ENCODE results near the gene INCENP.

INCENP gene

DNA sequence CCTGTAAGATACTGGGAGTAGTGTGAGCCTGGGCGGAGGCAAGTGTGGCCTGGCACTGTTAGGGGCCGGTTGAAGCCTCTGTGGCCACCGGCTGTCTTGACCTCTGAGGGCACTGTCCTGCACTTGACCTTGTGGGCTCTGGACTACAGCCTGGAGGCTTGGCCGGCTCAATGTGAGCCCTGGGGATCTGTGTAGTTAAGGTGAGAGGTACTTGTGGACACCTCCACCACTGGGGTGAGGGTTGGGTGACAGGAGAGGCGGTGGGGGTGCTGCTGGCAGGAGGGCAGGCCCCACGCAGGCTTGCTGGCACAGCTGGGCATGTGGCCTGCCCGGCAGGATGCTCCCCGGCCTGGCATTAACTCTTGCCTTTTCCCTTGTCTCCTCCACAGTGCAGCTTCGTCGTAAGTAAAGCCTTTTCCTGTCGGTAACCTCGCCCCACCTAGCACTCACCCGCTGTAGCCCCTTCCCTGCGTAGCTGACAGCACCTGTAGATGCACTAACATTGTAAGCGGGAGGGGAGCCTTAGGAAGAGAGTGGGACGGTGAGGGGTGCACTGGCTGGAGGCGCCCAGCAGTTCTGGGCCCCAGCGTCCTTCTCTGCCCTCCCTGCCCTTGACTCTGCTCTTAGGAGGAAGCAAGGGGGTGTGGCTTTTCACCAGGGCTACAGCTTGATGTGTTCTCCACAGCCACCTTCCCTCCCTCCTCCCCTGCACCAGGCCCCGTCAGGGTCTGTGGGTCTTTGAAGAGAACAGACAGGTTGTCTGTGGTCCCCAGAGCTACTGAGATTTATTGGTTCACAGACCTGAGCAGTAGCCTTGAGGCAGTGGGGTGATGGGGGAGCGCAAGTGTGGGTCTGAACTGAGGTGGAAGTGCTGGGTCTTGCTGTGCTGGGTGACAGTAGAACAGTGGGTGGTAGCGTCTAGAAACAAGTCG, 17.6 kb downstream of the INCENP start:
- no peak for DNase-seq (ENCODE audit: low spot score)

DNA sequence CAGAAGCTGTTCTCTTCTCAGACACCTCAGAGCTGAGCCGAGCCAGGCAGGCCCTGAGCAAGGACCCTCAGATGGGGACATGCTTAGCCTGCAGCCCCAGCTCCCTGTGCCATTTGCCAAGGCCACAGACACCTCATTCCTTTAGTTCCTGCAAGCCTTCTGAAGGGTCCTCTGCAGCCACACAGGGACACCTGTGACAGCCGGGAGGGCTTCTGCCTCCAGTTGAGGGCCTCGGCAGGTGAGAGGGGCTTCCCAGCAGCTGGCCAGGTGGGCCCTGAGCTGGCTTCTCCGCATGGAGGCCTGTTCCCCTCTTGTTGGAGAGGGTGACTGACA, 18.2 kb downstream of the INCENP start:
- no peak for DNase-seq (ENCODE audit: low spot score)

DNA sequence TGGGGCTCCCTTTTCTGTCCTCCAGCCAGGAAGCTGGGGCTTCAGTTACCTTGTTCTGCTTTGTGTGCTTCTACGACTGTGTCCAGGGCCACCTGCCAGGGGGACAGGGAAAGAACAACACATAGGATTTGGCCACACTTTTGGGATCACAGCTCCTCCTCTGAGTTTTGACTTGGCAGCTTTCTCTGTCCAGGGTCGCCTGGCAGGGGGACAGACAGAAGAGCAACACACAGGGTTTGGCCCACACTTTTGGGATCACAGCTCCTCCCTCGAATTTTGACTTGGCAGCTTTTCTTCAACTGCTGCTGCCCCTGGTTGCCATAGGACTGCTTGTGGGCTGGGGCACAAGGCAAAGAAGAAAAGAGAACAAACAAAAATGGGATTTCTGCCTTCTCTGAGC, 19.1 kb downstream of the INCENP start:
- no peak for DNase-seq (ENCODE audit: low spot score)

DNA sequence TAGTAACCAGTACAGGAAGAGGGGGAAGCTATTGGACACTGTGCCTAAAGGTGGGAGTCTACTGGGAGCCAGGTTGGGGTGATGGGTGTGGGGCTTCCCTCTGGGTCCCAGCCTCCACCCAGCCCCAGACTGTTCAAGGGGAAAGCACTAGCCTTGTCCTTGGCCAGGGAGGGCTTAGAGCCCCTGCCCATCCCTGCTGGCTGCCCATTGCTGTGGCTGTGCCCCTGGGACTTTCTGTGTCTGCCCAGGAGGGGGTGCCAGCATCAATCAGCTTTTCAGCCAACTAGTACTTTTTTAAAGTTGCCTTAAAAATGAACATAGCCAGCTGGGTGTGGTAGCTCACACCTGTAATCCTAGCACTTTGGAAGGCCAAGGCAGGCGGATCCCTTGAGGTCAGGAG, 19.9 kb downstream of the INCENP start:
- DNase-seq (ENCODE audit: low spot score) = no peak

DNA sequence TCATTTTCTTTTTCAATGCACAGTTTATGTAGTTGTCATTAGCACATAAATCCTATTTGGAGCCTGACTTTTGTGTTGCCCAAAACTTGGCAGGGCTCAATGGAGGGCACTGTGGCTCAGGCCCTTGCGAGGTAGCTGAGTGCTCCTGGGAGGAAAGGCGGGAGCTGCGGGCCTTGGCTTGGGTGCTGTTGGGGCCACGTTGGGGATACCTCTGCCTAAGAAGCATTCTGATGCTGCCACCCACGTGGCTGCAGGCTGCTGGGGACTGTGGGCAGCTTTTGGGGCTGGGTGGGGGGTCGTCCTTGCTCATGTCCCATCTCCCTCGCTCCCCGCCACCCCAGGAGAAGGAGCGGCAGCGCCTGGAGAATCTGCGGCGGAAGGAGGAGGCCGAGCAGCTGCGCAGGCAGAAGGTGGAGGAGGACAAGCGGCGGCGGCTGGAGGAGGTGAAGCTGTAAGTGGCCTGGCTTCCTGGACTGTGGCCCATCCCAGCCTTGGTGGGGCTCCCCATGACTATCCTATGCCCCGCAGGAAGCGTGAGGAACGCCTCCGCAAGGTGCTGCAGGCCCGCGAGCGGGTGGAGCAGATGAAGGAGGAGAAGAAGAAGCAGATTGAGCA, 20.9 kb downstream of the INCENP start:
- DNase-seq (ENCODE audit: low spot score) = no peak

DNA sequence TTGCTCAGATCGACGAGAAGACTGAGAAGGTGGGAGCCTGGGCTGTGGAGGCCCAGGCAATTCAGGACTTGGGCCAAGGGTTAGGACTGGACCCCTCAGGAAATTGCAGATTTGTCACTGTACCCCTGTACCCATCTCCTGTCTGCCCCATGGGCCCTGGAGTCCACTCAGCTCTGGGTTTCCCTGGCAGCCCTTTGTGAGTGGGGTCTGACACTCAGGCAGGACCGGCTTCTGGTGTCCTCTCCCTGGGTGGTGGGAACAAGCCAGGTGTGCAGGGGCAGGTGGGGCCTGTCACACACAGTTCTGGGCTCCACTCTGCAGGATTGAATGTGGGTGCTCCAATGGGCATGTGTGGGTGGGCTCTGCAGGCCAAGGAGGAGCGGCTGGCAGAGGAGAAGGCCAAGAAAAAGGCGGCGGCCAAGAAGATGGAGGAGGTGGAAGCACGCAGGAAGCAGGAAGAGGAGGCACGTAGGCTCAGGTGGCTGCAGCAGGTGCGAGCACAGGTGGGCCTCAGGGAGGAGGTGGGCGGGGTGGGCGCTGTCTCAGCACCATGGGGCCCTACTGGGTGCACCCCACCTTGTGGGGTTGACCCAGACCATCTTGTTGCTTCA, 21.6 kb downstream of the INCENP start:
- DNase-seq (ENCODE audit: low spot score) = no peak

DNA sequence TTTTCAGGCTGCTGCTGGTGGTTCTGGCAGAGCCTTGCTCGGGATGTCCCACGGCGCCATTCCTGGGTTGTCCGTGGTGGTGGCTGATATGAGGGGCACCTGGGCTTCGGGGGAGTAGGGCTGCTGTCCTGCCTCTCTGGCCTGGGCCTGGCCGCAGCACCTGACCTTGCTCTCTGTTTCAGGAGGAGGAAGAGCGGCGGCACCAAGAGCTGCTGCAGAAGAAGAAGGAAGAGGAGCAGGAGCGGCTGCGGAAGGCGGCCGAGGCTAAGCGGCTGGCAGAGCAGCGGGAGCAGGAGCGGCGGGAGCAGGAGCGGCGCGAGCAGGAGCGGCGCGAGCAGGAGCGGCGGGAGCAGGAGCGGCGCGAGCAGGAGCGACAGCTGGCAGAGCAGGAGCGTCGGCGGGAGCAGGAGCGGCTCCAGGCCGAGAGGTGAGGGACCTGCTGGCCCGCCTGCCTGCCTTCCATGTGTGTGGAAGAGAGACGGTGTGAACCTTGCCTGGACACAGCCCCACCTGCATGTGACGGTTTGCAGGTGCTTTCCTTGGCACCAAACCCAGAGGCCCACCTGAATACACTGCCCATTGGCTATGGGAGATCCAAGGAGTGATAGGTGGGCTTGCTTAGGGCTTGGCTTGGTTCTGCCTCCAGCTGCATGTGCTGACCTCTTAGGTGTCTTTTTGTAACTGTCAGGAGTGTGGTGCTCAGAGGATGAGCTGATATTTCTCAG, 22.8 kb downstream of the INCENP start:
- no peak for DNase-seq (ENCODE audit: low spot score)

DNA sequence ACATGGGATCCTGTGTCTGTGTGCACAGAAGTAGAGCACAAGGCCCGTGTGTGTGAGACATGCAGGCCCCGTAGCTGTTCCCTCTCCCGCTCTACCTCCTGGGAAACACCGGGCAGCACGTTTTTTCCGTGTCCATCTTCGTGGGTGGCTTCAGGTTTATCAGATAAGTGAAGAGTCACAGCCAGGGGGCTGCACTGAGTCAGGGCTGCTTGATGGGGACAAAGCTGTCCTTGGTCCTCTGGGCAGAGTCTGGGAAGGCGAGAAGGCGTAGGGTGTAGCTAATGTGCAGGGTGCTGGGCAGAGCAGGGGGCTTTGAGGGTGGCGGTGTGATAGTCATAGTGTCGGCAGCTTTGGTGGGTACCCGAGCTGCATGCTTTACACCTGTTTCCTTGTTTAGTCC, 23.7 kb downstream of the INCENP start:
- no peak for DNase-seq (ENCODE audit: low spot score)

DNA sequence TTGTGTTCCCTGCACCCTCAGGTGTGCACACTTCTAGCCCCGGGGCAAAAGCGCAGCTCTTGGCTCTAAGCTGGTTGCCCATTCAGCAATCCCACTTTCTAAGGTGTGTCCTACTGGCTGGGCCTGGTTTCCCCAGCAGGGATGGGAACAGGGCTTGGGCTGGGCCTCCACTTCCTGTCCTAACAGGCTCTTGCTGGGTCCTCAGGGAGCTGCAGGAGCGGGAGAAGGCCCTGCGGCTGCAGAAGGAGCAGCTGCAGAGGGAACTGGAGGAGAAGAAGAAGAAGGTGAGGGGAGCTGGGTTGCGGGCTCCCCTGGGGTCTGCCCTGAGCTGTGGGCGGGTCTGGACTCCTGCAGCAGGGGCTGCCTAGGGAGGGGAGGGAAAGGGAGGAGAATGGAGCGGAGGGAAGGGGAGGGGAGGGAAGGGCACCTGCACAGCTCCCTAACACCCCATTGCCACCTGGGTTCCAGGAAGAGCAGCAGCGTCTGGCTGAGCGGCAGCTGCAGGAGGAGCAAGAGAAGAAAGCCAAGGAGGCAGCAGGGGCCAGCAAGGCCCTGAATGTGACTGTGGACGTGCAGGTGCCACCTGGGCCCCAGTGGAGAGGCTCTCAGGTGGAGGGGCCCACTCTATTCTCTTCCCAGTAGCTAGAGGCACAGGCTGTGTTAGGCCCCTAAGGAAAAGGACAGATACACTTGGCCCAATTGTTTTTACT, 24.6 kb downstream of the INCENP start:
- DNase-seq (ENCODE audit: low spot score) = no peak

DNA sequence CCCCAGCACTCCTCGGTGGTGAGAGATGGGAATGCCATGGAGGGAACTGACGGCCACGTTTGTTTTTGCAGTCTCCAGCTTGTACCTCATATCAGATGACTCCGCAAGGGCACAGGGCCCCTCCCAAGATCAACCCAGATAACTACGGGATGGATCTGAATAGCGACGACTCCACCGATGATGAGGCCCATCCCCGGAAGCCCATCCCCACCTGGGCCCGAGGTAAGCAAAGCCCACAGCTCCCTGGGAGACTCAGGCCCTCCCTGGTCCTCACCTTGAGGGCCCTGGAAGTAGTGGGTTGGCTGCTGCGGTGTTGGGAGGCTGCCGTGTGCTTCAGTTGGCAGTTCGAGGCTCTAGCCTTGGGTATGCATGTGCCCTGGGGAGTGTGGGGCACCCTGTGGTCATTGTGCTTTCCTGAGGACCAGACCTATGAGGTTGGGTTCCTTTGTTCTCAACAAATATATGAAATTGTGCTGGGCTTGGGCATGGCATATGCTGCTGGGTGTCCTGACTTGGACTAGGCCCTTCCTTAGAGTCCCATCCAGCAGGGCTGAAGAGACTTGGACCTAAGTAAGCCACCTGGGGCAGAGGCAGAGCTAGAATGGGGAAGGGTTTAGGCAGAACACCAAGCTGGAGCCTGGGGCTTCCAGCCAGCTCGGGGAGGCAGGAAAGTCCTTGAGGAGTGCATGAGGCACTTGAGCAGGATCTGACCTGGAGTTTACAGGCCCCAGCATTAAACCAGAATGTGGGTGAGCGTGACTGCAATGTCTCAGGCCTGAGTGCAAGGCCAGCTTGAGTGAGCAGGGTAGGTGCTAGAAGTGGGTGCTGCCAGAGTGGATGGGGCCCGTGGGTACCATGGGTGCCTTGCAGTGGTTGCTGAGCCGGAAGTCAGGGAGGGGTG, 26.4 kb downstream of the INCENP start:
- no peak for DNase-seq (ENCODE audit: low spot score)

DNA sequence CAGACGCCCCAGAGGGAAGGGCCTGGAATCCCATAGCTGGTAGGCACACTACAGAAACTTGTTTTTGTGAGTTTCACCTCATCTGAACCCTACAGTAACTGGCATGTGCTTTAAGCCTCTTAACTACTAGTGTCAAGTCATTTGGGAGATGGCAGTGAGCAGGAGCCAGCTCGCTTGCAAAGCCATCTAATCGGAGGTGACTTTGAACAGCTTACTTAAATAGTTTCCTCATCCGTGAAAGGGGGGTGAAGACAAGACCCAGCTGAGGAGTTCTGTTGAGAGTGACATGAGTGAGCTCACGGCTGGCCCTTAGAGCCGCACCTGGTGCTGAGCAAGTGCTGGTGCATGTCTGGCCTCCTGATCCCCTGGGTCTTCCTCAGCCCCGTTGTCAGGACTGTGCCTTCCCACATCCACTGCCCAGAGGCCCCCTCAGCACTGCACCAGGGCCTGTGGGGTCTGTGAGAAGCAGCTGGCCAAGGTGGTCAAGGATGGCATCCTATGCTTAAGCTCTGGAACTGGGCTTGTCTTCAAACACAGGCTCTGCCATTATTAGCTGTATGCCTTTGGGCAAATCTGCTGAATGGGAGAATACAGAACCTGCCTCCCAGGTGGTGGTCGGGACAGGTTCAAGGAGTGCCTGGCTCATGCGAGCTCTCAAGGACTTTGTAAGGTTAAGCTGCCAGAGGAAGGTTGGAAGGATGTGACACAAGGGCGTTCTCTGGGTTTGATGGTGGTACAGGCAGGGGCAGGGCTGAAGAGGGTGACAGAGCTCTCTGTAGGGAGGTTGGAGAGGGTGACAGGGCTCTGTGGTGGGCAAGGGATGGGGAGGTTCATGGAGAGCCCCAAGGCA, 27.3 kb downstream of the INCENP start:
- no peak for DNase-seq (ENCODE audit: low spot score)

DNA sequence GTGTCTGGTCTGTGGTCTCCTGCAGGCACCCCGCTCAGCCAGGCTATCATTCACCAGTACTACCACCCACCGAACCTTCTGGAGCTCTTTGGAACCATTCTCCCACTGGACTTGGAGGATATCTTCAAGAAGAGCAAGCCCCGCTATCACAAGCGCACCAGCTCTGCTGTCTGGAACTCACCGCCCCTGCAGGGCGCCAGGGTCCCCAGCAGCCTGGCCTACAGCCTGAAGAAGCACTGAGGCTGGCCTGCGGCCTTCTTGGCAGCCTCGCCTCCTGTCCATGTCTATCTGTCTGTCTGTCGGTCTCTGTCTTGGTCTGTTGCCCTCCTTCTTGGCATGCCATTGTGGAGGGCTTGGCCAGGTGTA, 27.9 kb downstream of the INCENP start:
- DNase-seq (ENCODE audit: low spot score) = no peak

DNA sequence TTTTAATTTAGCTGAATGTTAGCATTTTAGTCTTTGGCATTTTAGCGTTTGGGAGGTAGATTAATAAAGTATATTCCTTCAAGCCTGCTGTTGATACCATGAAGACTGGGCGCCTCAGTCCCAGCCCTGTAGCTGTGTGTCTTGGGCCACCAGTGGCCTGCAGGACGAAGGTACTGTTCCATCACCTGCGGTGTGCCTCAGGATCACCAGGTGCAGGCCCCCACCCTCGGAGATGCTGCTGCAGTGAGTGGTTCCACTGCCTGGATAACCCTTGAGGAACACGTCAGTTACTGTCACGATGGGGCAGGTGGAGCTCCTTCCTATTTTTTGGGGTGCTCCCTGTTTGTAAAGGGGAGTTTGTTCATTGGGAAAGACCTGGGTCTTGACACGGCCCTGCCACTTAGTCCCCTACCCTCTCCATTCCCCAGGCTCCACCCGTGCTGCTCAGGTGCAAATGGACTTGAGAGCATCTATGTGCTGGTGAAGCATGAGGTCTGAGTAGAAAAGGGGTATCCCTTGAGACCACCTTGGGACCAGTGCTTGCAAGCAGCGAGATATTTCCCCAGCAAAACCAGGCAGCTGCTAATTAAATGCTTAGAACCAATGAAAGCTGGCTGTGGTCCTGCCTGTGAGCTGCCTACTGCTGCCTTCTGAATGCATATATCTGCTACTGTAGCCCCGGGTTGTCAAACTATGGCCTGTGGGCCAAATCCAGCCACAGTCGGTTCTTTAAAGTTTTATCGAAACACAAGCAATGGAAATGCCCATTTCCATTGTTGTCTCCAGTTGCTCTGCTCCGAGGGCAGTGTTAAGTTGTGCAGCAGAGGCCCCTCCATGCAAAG, 28.7 kb downstream of the INCENP start:
- DNase-seq (ENCODE audit: low spot score) = no peak

DNA sequence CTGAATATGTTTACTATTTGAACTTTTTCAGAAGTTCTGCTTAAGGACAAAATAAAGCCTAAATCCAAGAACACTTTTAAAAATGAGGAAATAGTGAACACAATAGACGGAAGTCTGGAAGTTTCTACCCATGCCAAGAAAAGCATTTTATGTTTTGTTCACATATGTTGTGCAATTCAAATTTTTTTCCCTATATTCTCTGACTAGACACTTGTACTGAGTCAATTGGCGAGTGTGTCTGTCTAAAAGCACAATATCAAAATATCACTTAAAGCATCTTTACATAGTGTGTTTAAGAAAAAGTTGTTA, 29.2 kb downstream of the INCENP start:
- no peak for DNase-seq (ENCODE audit: low spot score)

DNA sequence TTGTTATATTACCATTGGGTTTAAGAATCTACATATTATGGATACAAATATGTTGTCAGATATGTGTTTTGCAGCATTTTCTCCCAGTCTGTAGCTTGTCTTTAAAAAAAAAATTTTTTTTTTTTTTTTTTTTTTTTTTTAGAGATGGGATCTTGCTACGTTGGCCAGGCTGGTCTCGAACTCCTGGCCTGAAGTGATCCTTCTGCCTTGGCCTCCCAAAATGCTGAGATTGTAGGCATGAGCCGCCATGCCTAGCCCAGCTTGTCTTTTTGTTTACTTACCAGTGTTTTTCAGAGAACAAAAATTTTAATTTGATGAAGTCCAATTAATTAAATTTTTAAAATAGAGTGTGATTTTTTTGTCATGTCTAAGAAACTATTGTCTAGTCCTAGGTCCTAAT, 29.8 kb downstream of the INCENP start:
- DNase-seq (ENCODE audit: low spot score) = no peak

DNA sequence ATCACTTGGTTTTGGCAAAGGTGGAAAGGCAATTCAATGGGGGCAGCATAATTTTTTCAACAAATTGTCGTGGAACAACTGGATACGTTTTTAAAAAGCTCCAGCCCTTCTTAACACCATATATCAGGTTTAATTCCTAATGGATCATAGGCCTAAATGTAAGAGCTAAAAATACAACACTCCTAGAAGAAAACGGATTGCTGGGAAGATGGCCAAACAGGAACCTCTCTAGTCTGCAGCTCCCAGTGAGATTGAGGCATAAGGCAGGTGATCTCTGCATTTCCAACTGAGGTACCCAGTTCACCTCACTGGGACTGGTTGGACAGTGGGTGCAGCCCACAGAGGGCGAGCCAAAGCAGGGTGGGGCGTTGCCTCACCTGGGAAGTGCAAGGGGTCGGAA, 33.8 kb downstream of the INCENP start:
- DNase-seq (ENCODE audit: low spot score) = no peak

DNA sequence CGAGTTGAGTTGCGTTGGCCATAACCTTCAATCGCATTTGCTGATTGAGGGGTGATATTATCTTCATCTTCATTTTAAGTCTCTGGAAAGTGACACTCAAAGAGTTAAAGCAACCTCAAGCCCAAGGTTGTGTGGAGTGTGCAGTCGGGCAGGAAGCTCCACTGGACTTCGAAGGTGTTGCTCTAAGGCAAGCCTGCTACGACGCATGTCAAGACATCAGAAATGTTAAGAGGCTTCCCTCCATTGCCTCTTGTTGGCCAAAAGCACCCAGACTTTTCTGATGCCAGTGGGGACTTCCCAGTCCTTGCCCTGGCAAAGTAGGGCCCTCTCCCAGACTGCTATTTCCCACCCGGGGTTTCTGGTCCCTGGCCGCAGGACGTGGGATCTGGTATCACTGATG, 42.6 kb downstream of the INCENP start:
- DNase-seq (ENCODE audit: low spot score) = no peak

DNA sequence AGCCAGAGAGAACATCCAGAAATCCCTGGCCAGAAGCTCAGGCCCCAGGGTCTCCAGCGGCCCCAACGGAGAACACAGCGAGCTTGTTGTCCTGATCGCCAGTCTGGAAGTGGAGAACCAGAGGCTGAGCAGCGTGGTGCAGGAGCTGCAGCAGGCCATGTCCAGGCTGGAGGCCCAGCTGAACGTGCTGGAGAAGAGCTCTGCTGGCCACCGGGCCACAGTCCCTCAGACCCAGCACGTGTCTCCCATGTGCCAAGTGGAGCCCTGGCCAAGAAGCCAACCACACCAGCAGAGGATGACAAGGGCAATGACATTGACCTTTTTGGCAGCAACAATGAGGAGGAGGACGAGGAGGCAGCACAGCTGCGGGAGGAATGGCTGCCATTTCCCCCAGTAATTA, 45.6 kb downstream of the INCENP start:
- no peak for DNase-seq (ENCODE audit: low spot score)

DNA sequence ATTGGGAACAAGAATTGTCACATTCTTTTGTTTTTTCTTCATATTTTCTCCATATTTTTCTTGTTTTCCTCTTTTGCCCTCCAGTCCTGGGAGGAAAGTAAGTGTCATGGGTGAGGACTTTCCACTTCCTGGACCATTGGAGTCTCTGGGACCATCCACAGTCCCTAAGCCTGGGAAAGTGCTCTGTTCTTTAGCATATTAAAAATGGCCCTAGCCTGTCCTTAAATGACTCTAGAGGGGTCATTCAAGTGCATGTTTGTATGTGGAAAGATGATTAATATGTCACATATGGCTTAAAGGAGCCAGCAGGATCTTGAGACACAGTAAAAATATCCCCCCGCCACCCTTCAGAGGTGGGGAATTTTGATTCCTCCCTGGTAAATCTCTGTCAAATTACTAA, 46.1 kb downstream of the INCENP start:
- DNase-seq (ENCODE audit: low spot score) = no peak

Data from AG08395 (cell line).